Measurements from ENCODE around the gene RHBDD3.
A peak's percentile ranks its signal among the peaks of the same experiment; 100 is the strongest.

The RHBDD3 gene

DNA sequence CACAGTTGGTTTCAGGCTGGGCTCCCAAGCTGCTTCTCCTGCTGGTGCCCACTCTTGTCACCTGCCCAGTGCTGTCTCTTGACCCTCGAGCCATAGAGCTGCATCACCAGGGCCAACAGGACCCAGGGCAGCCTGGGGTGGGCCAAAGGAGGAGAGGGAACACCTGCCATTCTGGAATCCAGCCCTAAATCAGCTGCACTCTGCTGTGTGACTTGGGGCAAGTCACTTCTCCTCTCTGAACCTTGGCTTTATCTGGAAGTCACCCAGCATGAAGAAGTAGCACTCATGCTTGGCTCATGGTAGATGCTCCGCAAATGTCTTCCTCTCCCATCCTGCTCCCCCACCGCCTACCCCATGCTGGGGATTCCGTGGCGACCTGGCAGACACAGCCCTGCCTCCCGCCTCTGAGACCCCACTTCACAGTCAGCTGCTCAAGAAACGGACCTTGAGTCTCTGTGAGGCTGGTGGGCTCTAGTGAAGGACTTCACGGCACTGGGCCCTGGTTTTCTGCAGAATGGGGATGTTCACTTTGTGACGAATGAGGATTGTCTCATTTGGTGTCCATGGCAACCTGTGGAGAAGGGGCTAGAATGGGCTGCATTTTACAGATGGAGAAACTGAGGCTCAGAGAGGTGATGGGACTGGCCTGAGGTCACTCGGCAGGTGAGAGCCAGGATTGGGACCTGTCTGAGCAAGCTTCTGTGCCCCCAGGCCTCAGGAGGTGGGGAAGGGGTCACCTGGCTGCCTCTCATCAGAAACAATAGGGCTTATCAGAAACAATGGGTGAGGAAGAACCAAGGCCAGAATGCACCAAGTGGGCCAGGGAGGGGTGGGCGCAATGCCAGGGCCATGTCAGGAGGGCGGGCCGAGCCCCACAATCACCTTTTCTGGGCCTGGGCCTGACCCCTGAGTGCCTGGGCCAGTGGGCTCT is 49.7 kb downstream of the RHBDD3 start:
- Histone ChIP-seq H2BK12ac (ENCODE audit: low read length) (peak overlapping the region; percentile 77), H3K4me1 (ENCODE audit: control insufficient read depth in 2 of 2, insufficient read depth in 1 of 2, low read depth in 1 of 2, low read length in 2 of 2) (peaks cover 0 to 17% of the 10 kb centered on the region in 2 donors), H3K27ac (replicated peaks; ENCODE audit: low read length) (no peak overlapping the region), H2BK120ac (ENCODE audit: low read depth, low read length) (peak overlapping the region; percentile 0), H2AFZ (ENCODE audit: low read length) (no peak overlapping the region), H3K9me3 (replicated peaks in 1 of 2; ENCODE audit: control insufficient read depth in 2 of 2, insufficient read depth in 1 of 2, low read depth in 1 of 2, low read length in 2 of 2) (no peaks in the 10 kb centered on the region), H2BK5ac (ENCODE audit: low read length) (peak overlapping the region; percentile 48), H3K4ac (ENCODE audit: low read length) (no peak overlapping the region), H3K14ac (ENCODE audit: low read length) (peak overlapping the region; percentile 27), H2AK5ac (ENCODE audit: low read depth, low read length) (peak overlapping the region; percentile 11), H3K4me2 (ENCODE audit: insufficient read depth, low read length, poor library complexity, severe bottlenecking) (no peak overlapping the region), H3K18ac (ENCODE audit: low read length) (peak overlapping the region; percentile 57), H3K36me3 (replicated peaks in 1 of 2; ENCODE audit: control insufficient read depth in 2 of 2, insufficient read depth in 2 of 2, low read length in 2 of 2) (peaks cover 0 to 41% of the 10 kb centered on the region in 2 donors), H3K79me1 (ENCODE audit: low read depth, low read length) (peaks cover 2% of the 10 kb centered on the region), H3K9ac (ENCODE audit: low read depth, low read length, poor library complexity) (peak overlapping the region; percentile 35), H3K4me3 (ENCODE audit: low read length in 2 of 2) (no peak overlapping the region), H2BK15ac (ENCODE audit: low read length) (peak overlapping the region; percentile 27), H3K27me3 (ENCODE audit: control insufficient read depth in 3 of 3, insufficient read depth in 3 of 3, low read depth in 1 of 3, low read length in 3 of 3) (no peaks in the 10 kb centered on the region), H3K23ac (ENCODE audit: low read depth, low read length, poor library complexity) (peak overlapping the region; percentile 40), H4K91ac (ENCODE audit: low read depth, low read length, poor library complexity) (no peak overlapping the region), H4K8ac (ENCODE audit: low read depth, low read length) (peak overlapping the region; percentile 76)
- no peak for DNase-seq (ENCODE audit: low spot score)
- WGBS, 2 donors (ENCODE audit: extremely low coverage in 2 of 2, insufficient read length in 2 of 2, insufficient replicate concordance in 1 of 2) = no CpG with 5 or more reads among the region's 13 CpGs

DNA sequence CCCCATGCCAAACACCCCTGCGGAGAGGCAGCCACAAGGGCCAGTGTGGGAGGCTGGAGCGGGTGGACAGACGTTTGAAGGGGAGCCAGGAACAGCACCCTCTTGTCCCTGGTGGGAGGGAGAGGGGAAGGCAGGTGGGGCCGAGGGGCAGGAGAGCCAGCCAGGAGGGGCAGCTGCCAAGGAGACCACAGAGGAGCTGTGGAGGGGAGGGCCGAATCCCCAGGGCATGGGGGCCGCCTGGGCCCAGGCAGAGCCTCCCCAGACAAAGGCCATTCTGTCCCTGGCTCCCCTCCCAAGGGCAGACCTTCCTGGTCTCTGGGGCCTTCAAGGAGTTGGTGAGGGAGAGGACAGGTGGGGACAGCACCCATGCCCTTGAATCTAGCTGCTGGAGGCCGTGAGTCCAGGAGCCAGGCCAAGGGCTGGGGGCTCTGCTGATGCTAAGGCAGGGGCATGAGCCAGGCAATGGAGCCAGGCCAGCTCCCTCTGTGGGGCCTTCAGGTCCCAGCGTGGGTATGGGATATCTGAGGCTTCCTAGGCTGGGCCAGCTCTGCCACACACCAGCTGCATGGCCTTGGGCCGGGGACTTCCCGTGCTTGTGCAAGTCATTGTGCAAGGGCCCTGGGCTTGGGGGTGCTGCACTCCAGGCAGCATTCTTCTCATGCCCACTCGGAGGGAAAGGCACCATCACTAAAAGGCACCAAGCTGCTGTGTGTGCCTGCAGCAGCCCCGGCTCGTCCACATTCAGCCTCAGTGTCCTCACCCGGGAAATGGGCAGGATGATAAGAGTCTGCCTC is 50.7 kb downstream of the RHBDD3 start:
- no peak overlapping the region for H3K14ac ChIP-seq (ENCODE audit: low read length)
- H4K8ac ChIP-seq (ENCODE audit: low read depth, low read length) = no peak overlapping the region
- H3K4ac ChIP-seq (ENCODE audit: low read length) = no peak overlapping the region
- H2BK120ac ChIP-seq (ENCODE audit: low read depth, low read length) = no peak overlapping the region
- H3K9me3 ChIP-seq (replicated peaks in 1 of 2; ENCODE audit: control insufficient read depth in 2 of 2, insufficient read depth in 1 of 2, low read depth in 1 of 2, low read length in 2 of 2) = no peaks in the 10 kb centered on the region
- WGBS, 2 donors (ENCODE audit: extremely low coverage in 2 of 2, insufficient read length in 2 of 2, insufficient replicate concordance in 1 of 2) = no CpG with 5 or more reads among the region's 14 CpGs
- no peak overlapping the region for H2BK12ac ChIP-seq (ENCODE audit: low read length)
- no peak overlapping the region for H4K91ac ChIP-seq (ENCODE audit: low read depth, low read length, poor library complexity)
- H3K4me3 ChIP-seq (ENCODE audit: low read length in 2 of 2) = no peak overlapping the region
- H3K27me3 ChIP-seq (ENCODE audit: control insufficient read depth in 3 of 3, insufficient read depth in 3 of 3, low read depth in 1 of 3, low read length in 3 of 3) = no peaks in the 10 kb centered on the region
- peaks cover 2% of the 10 kb centered on the region for H3K79me1 ChIP-seq (ENCODE audit: low read depth, low read length)
- H3K36me3 ChIP-seq (replicated peaks in 1 of 2; ENCODE audit: control insufficient read depth in 2 of 2, insufficient read depth in 2 of 2, low read length in 2 of 2) = peaks cover 0 to 42% of the 10 kb centered on the region in 2 donors
- no peak overlapping the region for H3K27ac ChIP-seq (replicated peaks; ENCODE audit: low read length)
- H3K9ac ChIP-seq (ENCODE audit: low read depth, low read length, poor library complexity) = peak overlapping the region; percentile 34
- H2AK5ac ChIP-seq (ENCODE audit: low read depth, low read length) = peak overlapping the region; percentile 64
- H3K4me1 ChIP-seq (ENCODE audit: control insufficient read depth in 2 of 2, insufficient read depth in 1 of 2, low read depth in 1 of 2, low read length in 2 of 2) = peaks cover 0 to 17% of the 10 kb centered on the region in 2 donors
- DNase-seq (ENCODE audit: low spot score) = no peak
- no peak overlapping the region for H3K4me2 ChIP-seq (ENCODE audit: insufficient read depth, low read length, poor library complexity, severe bottlenecking)
- peak overlapping the region; percentile 56 for H2BK15ac ChIP-seq (ENCODE audit: low read length)
- H2AFZ ChIP-seq (ENCODE audit: low read length) = no peak overlapping the region
- peak overlapping the region; percentile 45 for H2BK5ac ChIP-seq (ENCODE audit: low read length)
- H3K23ac ChIP-seq (ENCODE audit: low read depth, low read length, poor library complexity) = peak overlapping the region; percentile 67
- peak overlapping the region; percentile 77 for H3K18ac ChIP-seq (ENCODE audit: low read length)

DNA sequence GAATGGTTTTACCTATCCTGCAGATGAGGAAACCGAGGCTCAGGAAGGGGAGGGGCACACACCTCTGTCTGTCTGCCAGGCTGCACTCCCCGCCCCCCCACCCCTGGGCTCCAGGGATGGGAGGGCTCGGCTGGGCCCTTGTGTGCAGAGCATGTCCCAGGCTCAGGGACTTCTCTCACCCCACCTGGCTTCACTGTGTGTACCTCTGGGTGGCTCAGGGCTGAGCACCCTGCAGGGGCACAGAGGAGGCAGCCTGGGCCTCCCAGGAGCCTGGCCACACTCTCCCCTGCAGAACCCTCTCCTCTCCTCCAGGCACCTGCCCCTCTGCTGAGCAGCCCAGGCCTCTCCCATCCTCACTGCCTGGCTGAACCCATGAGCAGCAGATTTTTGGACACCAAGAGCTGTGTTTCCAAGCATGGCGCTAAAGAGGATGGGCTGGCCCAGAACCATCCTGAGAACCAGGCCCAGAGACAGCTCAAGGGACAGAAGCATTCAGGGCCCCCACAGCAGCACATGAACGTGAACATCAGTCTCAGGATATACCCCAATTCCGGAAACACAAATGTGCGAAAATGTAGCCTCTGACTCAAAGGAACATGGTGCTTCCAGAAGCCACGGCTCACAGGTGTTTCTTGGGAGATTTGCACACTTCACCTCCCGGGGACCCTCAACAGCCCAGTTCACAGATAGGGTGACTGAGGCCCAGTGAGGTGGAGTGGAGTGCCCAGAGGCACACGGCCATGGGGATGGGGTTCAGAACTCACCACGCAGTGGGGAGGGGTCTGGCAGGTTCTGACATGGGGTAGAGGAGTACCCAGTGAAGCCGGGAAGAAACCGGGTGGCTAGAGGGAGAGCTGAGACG is 51.5 kb downstream of the RHBDD3 start:
- Histone ChIP-seq H3K27me3 (ENCODE audit: control insufficient read depth in 3 of 3, insufficient read depth in 3 of 3, low read depth in 1 of 3, low read length in 3 of 3) (peaks cover 0 to 2% (median 0%) of the 10 kb centered on the region in 3 experiments), H3K23ac (ENCODE audit: low read depth, low read length, poor library complexity) (peak overlapping the region; percentile 67), H3K14ac (ENCODE audit: low read length) (no peak overlapping the region), H2BK15ac (ENCODE audit: low read length) (no peak overlapping the region), H3K9ac (ENCODE audit: low read depth, low read length, poor library complexity) (no peak overlapping the region), H4K8ac (ENCODE audit: low read depth, low read length) (no peak overlapping the region), H3K9me3 (replicated peaks in 1 of 2; ENCODE audit: control insufficient read depth in 2 of 2, insufficient read depth in 1 of 2, low read depth in 1 of 2, low read length in 2 of 2) (peaks cover 0 to 2% of the 10 kb centered on the region in 2 donors), H3K27ac (replicated peaks; ENCODE audit: low read length) (no peak overlapping the region), H4K91ac (ENCODE audit: low read depth, low read length, poor library complexity) (no peak overlapping the region), H2BK5ac (ENCODE audit: low read length) (peak overlapping the region; percentile 30), H3K4ac (ENCODE audit: low read length) (no peak overlapping the region), H2BK12ac (ENCODE audit: low read length) (no peak overlapping the region), H2AFZ (ENCODE audit: low read length) (no peak overlapping the region), H2BK120ac (ENCODE audit: low read depth, low read length) (no peak overlapping the region), H3K36me3 (replicated peaks in 1 of 2; ENCODE audit: control insufficient read depth in 2 of 2, insufficient read depth in 2 of 2, low read length in 2 of 2) (peaks cover 0 to 45% of the 10 kb centered on the region in 2 donors), H3K4me2 (ENCODE audit: insufficient read depth, low read length, poor library complexity, severe bottlenecking) (no peak overlapping the region), H3K79me1 (ENCODE audit: low read depth, low read length) (peaks cover 2% of the 10 kb centered on the region), H3K4me3 (ENCODE audit: low read length in 2 of 2) (no peak overlapping the region), H3K18ac (ENCODE audit: low read length) (peak overlapping the region; percentile 74), H3K4me1 (ENCODE audit: control insufficient read depth in 2 of 2, insufficient read depth in 1 of 2, low read depth in 1 of 2, low read length in 2 of 2) (peaks cover 2 to 20% of the 10 kb centered on the region in 2 donors), H2AK5ac (ENCODE audit: low read depth, low read length) (no peak overlapping the region)
- no CpG with 5 or more reads among the region's 14 CpGs for WGBS, 2 donors (ENCODE audit: extremely low coverage in 2 of 2, insufficient read length in 2 of 2, insufficient replicate concordance in 1 of 2)
- DNase-seq (ENCODE audit: low spot score) = no peak

All from neuronal stem cell (in vitro differentiated cells).